Measurements from ENCODE around the gene TPD52L1.

The TPD52L1 gene

GRCh38 chr6:125208625-125209249 is 55.2 kb downstream of the TPD52L1 start:
- no peak for DNase-seq (ENCODE audit: low spot score)

GRCh38 chr6:125210667-125211066 is 57.1 kb downstream of the TPD52L1 start:
- no peak for DNase-seq (ENCODE audit: low spot score)

DNA sequence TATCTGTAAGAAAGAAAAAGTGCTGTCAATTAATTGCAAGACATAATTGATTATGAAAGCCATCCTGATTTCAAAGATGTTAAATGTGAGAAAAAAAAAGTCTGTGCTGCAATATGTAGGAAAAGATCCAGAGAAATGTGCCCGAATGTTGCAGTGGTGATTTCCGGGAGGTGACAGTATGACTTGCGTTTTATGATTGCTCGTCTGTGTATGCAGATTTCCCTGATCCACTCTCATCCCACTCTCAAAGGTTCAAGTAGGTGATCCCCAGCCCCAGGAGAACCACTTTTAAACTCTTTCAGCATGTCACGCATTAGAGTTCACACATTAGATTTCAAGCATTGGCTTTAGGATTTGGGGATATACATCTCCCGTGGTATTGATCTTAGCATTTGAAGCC is 57.8 kb downstream of the TPD52L1 start:
- no peak for DNase-seq (ENCODE audit: low spot score)

GRCh38 chr6:125212377-125212776 is 58.8 kb downstream of the TPD52L1 start:
- DNase-seq (ENCODE audit: low spot score): no peak

DNA sequence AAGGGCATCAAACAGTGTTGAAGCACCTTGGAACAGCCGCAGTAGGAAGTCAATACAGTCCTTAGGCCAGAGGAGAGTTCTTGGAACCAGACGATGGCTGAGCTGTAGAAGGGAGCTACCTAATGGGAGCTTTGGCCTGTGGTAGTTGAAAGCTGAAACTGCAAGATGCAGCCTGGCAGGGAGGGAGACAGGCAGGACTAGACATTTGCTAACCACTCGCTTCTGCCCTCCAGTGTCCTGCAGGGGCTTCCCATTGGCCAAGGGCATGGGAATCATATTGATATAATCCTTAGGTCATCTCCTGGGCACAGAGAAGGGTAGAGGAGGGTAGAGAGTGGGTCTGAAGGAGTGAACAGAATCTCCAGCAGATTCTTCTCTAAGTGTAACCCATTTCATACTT is 60.4 kb downstream of the TPD52L1 start:
- no peak for DNase-seq (ENCODE audit: low spot score)

DNA sequence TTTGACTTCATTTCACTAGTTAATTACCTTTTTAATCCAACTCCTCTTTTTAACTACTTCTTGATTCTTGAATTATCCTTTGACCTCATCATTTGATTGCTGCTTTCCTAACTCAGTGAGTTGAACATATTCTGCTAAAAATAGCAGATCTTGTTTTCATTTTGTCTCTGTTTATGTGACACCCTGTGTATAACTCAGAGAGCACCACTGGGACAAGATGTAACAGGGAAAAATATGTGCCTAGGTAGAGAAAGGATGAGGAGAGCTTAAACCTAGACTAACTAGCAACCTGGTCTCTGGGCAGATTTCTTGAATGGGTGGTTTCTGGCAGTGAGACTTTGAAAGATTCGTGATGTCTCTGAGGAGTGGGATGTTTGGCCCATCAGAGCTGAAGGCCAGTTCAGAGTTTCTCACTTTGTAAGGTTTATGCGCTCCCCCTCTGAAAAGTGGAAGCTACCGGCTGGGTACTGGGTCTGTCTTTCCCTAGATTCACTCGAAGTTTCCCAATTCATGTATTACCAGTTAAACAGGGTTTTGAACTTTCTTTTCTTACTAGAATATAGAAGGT is 61.8 kb downstream of the TPD52L1 start:
- DNase-seq (ENCODE audit: low spot score): no peak

GRCh38 chr6:125216015-125216414 is 62.4 kb downstream of the TPD52L1 start:
- no peak for DNase-seq (ENCODE audit: low spot score)

DNA sequence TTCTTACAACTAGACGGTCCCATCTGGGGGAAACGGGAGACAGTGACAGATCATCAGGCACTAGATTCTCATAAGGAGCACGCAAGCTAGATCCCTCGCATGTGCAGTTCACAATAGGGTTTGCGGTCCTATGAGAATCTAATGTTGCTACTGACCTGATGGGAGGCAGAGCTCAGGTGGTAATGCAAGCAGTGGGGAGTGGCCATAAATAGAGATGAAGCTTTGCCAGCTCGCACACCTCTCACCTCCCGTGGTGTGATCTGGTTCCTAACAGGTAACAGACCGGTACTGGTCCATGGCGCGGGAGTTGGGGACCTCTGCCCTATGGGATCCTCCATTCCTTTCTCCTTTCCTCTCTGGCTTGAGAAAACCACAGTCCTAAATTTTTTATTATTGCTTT is 63.8 kb downstream of the TPD52L1 start:
- no peak for DNase-seq (ENCODE audit: low spot score)

- no peak for DNase-seq (ENCODE audit: low spot score)
These were observed 64.4 kb downstream of the TPD52L1 start for GRCh38 chr6:125217992-125218391.

DNA sequence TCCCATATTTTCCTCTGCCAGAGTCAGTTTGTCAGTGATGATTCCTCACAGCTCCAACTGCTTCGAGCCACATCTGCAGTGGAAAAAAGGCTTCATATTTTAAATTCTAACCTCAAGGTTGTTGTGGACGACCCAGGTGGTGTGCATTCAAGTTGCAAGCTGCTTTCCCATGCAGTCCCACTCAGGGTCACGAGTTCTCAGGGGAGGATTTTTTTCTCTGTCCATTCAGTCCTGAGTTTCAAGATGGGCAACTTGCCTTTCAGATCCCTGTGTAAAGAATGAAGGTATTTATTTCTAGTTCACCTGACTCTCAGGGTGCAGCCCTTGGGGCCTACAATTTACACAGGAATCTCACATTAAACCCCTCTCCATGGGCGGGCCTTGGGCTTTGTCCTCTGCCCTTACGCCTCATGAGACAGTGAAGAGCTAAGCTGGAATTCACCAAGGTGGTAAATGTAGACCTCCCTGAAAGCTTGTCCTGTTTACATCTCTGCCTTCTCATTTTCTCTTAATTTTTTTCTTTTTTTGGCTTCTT is 65.9 kb downstream of the TPD52L1 start:
- DNase-seq (ENCODE audit: low spot score): no peak

DNA sequence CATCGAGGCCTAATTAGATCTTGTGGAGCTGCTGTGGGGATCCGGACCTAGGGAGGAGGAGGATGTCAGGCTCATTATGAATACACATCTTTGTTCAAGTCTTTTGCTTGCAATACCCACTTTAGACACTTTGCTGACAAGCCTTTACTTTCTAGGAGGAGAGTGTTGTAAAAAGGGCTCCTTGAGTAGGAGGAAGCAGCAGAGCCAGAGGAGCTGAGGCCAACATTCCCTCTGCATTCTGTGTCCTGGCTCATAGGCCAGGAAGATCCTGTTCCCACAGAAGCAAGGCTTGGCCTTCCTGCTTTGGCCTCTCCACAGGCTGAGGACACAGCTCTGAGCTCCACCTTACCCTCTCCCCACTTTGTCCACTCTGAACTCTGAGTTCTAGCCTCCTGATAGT is 67.1 kb downstream of the TPD52L1 start:
- no peak for DNase-seq (ENCODE audit: low spot score)

DNA sequence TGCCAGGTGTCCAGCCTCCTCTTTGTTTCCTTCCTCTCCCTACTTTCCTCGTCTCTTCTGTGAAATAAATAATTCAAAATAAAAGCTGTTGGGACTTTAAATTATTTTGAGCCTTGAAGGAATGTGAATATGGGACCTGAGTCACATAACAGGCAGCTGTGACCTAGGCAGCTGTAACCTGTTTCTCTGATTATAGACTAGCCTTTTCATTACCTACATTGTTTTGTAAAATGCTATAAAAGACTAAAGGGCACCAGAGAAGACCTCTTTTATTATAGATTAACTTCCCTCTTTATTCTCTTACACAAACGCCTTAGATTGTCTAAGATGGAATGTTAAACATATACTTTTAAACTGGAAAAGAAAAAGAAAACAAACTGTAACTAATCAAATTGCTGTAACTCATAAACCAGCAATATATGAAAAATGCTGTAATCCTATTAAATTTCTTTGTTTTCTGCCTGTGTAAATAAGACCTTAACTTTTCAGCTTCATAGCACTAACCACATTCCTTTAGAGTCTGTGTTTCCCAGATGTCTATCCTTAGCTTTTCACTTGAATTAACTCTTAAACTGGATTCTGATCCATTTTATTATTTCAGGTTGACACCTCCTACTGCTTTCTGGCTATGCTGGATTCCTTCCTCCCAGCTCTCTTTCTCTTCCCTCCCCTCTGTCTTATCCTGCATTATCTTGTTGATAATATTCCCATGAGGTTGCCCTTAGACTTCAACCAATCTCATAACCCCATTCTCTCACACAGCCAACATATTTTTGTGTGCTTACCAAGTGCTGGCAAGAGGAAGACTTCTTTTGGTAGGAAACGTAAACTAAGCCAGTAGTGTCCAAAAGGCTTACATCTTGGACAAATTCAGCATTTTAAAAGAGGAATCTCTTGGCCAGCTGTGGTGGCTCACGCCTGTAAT is 69.2 kb downstream of the TPD52L1 start:
- DNase-seq (ENCODE audit: low spot score): no peak

GRCh38 chr6:125224231-125224861 is 70.8 kb downstream of the TPD52L1 start:
- DNase-seq (ENCODE audit: low spot score): no peak

DNA sequence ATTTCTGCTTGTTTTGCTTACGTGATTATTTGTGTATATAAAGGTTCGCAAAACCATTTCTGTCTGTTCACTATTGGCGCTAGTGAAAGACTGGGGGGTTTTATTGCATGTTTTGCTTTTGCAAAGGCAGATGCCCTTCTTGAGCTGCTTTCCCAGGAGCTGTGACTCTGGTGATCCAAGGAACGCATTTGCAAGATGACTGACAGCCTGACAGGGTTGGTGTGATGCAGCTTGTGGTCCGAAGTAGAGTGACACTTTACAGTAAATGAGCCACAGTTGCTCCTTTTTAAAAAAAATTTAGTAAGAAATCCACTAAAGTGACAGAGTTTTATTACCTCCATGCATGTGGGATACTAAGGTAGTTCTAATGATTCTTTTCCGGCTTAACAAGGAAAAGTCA is 73.7 kb downstream of the TPD52L1 start:
- DNase-seq (ENCODE audit: low spot score): no peak

DNA sequence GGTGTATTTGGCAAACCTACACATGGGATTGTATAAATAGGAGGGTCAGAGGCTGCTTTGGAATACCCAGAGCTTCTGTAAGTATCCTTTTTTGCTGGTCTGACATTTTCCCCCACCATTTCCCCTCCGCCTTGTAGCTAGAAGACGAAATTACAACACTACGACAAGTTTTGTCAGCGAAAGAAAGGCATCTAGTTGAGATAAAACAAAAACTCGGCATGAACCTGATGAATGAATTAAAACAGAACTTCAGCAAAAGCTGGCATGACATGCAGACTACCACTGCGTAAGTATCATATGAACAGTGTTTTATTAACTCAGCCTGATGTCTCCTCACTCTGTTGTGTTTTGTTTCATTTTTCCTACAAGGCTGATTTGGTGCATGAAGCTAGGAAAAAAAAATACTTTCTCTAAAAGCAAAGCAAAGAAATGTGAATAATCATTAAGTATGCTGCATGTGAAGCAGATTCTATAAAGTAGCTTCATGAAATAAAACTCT is 75.5 kb downstream of the TPD52L1 start:
- no peak for DNase-seq (ENCODE audit: low spot score)

- no peak for DNase-seq (ENCODE audit: low spot score)
These were observed 77.1 kb downstream of the TPD52L1 start for GRCh38 chr6:125230674-125231073.

- DNase-seq (ENCODE audit: low spot score): no peak
These were observed 77.6 kb downstream of the TPD52L1 start for GRCh38 chr6:125231133-125231532.

- no peak for DNase-seq (ENCODE audit: low spot score)
These were observed 78.2 kb downstream of the TPD52L1 start for GRCh38 chr6:125231574-125232343.

DNA sequence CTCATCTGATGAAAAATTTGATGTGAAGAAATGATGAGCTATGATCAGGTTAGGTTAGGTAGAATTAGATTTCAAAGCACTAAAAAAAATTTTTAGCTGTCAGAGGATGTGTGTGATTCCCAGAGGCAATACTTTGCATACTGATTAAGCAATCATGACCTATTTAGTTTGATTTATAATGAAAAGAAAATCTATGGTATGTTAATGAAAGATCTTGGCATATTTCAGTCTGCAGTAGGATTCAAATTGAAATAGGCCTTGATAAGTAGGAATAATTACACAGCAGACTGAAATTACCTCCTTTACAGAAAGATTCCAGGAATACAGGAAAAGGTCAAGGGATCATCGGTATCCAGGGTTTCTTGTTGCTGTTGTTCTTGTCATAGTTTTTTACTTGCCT is 78.9 kb downstream of the TPD52L1 start:
- no peak for DNase-seq (ENCODE audit: low spot score)

GRCh38 chr6:125233202-125233601 is 79.6 kb downstream of the TPD52L1 start:
- no peak for DNase-seq (ENCODE audit: low spot score)

- no peak for DNase-seq (ENCODE audit: low spot score)
These were observed 83.2 kb downstream of the TPD52L1 start for GRCh38 chr6:125236536-125237327.
